Measurements from ENCODE around the gene AGBL1.

The AGBL1 gene

GRCh38 chr15:86691091-86691663, 611.5 kb downstream of the AGBL1 start:
- peak in 5 of 58 donors; percentile 1 to 30 (median 9) for DNase-seq

- no peak for DNase-seq
Measured at GRCh38 chr15:86700864-86701610, 621.4 kb downstream of the AGBL1 start.

- no peak for DNase-seq
Measured at GRCh38 chr15:86701611-86701963, 621.9 kb downstream of the AGBL1 start.

GRCh38 chr15:86706813-86707212, 627.1 kb downstream of the AGBL1 start:
- DNase-seq = no peak

GRCh38 chr15:86711476-86711875, 631.8 kb downstream of the AGBL1 start:
- no peak for DNase-seq

- no peak for DNase-seq
Measured at GRCh38 chr15:86714241-86714640, 634.6 kb downstream of the AGBL1 start.

GRCh38 chr15:86725628-86726027, 646.0 kb downstream of the AGBL1 start:
- no peak for DNase-seq

- DNase-seq = no peak
Measured at GRCh38 chr15:86735247-86736040, 655.8 kb downstream of the AGBL1 start.

- no peak for DNase-seq
Measured at GRCh38 chr15:86741917-86742316, 662.2 kb downstream of the AGBL1 start.

- no peak for DNase-seq
Measured at GRCh38 chr15:86743283-86743903, 663.7 kb downstream of the AGBL1 start.

GRCh38 chr15:86744198-86744780, 664.6 kb downstream of the AGBL1 start:
- DNase-seq = no peak

GRCh38 chr15:86751116-86751515, 671.4 kb downstream of the AGBL1 start:
- DNase-seq = no peak

- no peak for DNase-seq
Measured at GRCh38 chr15:86754846-86755245, 675.2 kb downstream of the AGBL1 start.

GRCh38 chr15:86756688-86757087, 677.0 kb downstream of the AGBL1 start:
- DNase-seq = no peak

- no peak for DNase-seq
Measured at GRCh38 chr15:86759800-86760523, 680.3 kb downstream of the AGBL1 start.

GRCh38 chr15:86762874-86763273, 683.2 kb downstream of the AGBL1 start:
- no peak for DNase-seq

- DNase-seq = no peak
Measured at GRCh38 chr15:86764021-86764420, 684.4 kb downstream of the AGBL1 start.

- no peak for DNase-seq
Measured at GRCh38 chr15:86765281-86765680, 685.6 kb downstream of the AGBL1 start.

- DNase-seq = no peak
Measured at GRCh38 chr15:86772369-86773059, 692.8 kb downstream of the AGBL1 start.

GRCh38 chr15:86773736-86774135, 694.1 kb downstream of the AGBL1 start:
- no peak for DNase-seq
